GM13976 (cell line): ENCODE results near the gene REEP2.

ENCODE experiments used
- DNase-seq: peaks from one replicate; pipeline ENCODE4 v3.0.0; 2012; ENCODE audit warnings: low spot score
- CTCF ChIP-seq: IDR thresholded peaks from 2 replicates; pipeline ENCODE4 v1.5.1; 2012; ENCODE audit warnings: borderline replicate concordance, mild to moderate bottlenecking; ENCODE audit not compliant: insufficient read depth; ENCODE audit errors: extremely low read depth, missing control alignments, control extremely low read depth
- in situ Hi-C: fragments of 300-500 bp; cut with MboI; formaldehyde crosslinking; loops from one replicate; pipeline ENCODE4 v1.12.0; 2022; ENCODE audit warnings: low sequenced_read_pairs, mixed read lengths, inconsistent platforms; ENCODE audit not compliant: unreplicated experiment

REEP2 gene

GRCh38 chr5:138466125-138466899 is 27.5 kb downstream of the REEP2 start:
- no peak for DNase-seq
- TF ChIP-seq CTCF = no peak
- in situ Hi-C loops = no loop called here

- in situ Hi-C loops = no loop called here
- no peak for DNase-seq
- TF ChIP-seq CTCF = no peak
These were observed 28.2 kb downstream of the REEP2 start for GRCh38 chr5:138466900-138467710.

GRCh38 chr5:138467711-138468132 is 28.9 kb downstream of the REEP2 start:
- in situ Hi-C loops = no loop called here
- DNase-seq = no peak
- no peak for TF ChIP-seq CTCF

GRCh38 chr5:138468133-138468965 is 29.5 kb downstream of the REEP2 start:
- TF ChIP-seq CTCF = no peak
- in situ Hi-C loops = no loop called here
- no peak for DNase-seq

GRCh38 chr5:138468966-138469539 is 30.2 kb downstream of the REEP2 start:
- no peak for TF ChIP-seq CTCF
- DNase-seq = no peak
- in situ Hi-C loops = no loop called here
